ENCODE data around the gene MEIKIN. TPM values are rescaled to one million over a fixed set of nuclear protein-coding genes. Genes with fewer than 3 reads are reported as not detected.

MEIKIN gene
- total RNA-seq, 3 donors from 2014 or later (not counting 1 experiment from before 2014, with no cell fraction given): 1.1 TPM; not detected in 2

- no peak for DNase-seq
- peaks cover 8 to 15% of the 10 kb centered on the region in 2 donors for H3K4me1 Mint-ChIP-seq
- no peak overlapping the region for H3K27ac ChIP-seq (ENCODE audit: low read length)
- H3K27me3 ChIP-seq (ENCODE audit: control insufficient read depth, insufficient read depth, low read length): no peaks in the 10 kb centered on the region
- no peaks in the 10 kb centered on the region for H3K9me3 Mint-ChIP-seq
- no peak overlapping the region for H3K27ac Mint-ChIP-seq
- no peak overlapping the region for H3K4me3 Mint-ChIP-seq
- no peaks in the 10 kb centered on the region for H3K9me3 ChIP-seq (ENCODE audit: control insufficient read depth, insufficient read depth, low read length)
- TF ChIP-seq, protein P1, sequence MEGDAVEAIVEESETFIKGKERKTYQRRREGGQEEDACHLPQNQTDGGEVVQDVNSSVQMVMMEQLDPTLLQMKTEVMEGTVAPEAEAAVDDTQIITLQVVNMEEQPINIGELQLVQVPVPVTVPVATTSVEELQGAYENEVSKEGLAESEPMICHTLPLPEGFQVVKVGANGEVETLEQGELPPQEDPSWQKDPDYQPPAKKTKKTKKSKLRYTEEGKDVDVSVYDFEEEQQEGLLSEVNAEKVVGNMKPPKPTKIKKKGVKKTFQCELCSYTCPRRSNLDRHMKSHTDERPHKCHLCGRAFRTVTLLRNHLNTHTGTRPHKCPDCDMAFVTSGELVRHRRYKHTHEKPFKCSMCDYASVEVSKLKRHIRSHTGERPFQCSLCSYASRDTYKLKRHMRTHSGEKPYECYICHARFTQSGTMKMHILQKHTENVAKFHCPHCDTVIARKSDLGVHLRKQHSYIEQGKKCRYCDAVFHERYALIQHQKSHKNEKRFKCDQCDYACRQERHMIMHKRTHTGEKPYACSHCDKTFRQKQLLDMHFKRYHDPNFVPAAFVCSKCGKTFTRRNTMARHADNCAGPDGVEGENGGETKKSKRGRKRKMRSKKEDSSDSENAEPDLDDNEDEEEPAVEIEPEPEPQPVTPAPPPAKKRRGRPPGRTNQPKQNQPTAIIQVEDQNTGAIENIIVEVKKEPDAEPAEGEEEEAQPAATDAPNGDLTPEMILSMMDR (IDR thresholded peaks at IDR 0.05): no peak
- H3K36me3 Mint-ChIP-seq: no peaks in the 10 kb centered on the region
- WGBS (ENCODE audit: insufficient coverage): 96% methylated on average over 6 of the region's 6 CpGs
- peaks cover 11 to 12% of the 10 kb centered on the region in 2 donors for H3K27me3 Mint-ChIP-seq (ENCODE audit: low read depth in 2 of 2)
- no peak for ATAC-seq
- H3K36me3 ChIP-seq (ENCODE audit: control insufficient read depth, insufficient read depth, low read length): no peaks in the 10 kb centered on the region
- intact Hi-C loops (cut with micrococcal nuclease): no loop called here
- no peak overlapping the region for H3K4me3 ChIP-seq (ENCODE audit: low read length)
- peaks cover 19% of the 10 kb centered on the region for H3K4me1 ChIP-seq (ENCODE audit: control insufficient read depth, insufficient read depth, low read length)
Measured at GRCh38 chr5:131976414-131977211, 31.1 kb upstream of the MEIKIN start.

- Histone ChIP-seq H3K27me3 (ENCODE audit: control insufficient read depth, insufficient read depth, low read length) (no peaks in the 10 kb centered on the region), H3K9me3 (ENCODE audit: control insufficient read depth, insufficient read depth, low read length) (no peaks in the 10 kb centered on the region), H3K36me3 (ENCODE audit: control insufficient read depth, insufficient read depth, low read length) (no peaks in the 10 kb centered on the region), H3K4me3 (ENCODE audit: low read length) (no peak overlapping the region), H3K27ac (ENCODE audit: low read length) (peak overlapping the region; percentile 20), H3K4me1 (ENCODE audit: control insufficient read depth, insufficient read depth, low read length) (peaks cover 19% of the 10 kb centered on the region)
- ATAC-seq (no peak), DNase-seq (peak in 1 of 2 donors; percentile 60)
- H3K4me1 Mint-ChIP-seq: peaks cover 8 to 15% of the 10 kb centered on the region in 2 donors
- H3K27ac Mint-ChIP-seq: peak overlapping the region in 1 of 2 donors; percentile 57
- H3K4me3 Mint-ChIP-seq: peak overlapping the region; percentile 56
- 72% methylated on average over 12 of the region's 12 CpGs for WGBS (ENCODE audit: insufficient coverage)
- H3K9me3 Mint-ChIP-seq: no peaks in the 10 kb centered on the region
- H3K27me3 Mint-ChIP-seq (ENCODE audit: low read depth in 2 of 2): peaks cover 0 to 4% of the 10 kb centered on the region in 2 donors
- TF ChIP-seq, protein P1 (IDR thresholded peaks at IDR 0.05): no peak
- no peaks in the 10 kb centered on the region for H3K36me3 Mint-ChIP-seq
- intact Hi-C loops (cut with micrococcal nuclease): no loop called here
Measured at GRCh38 chr5:131974956-131975726, 29.7 kb upstream of the MEIKIN start.

GRCh38 chr5:131974622-131974955 lies 29.1 kb upstream of the MEIKIN start:
- 90% methylated on average over 5 of the region's 5 CpGs for WGBS (ENCODE audit: insufficient coverage)
- H3K4me1 ChIP-seq (ENCODE audit: control insufficient read depth, insufficient read depth, low read length): peaks cover 19% of the 10 kb centered on the region
- H3K36me3 Mint-ChIP-seq: no peaks in the 10 kb centered on the region
- peak overlapping the region in 1 of 2 donors; percentile 57 for H3K27ac Mint-ChIP-seq
- ATAC-seq: no peak
- no peaks in the 10 kb centered on the region for H3K9me3 ChIP-seq (ENCODE audit: control insufficient read depth, insufficient read depth, low read length)
- H3K36me3 ChIP-seq (ENCODE audit: control insufficient read depth, insufficient read depth, low read length): no peaks in the 10 kb centered on the region
- H3K4me3 ChIP-seq (ENCODE audit: low read length): no peak overlapping the region
- DNase-seq: no peak
- H3K27me3 ChIP-seq (ENCODE audit: control insufficient read depth, insufficient read depth, low read length): no peaks in the 10 kb centered on the region
- H3K9me3 Mint-ChIP-seq: no peaks in the 10 kb centered on the region
- H3K4me3 Mint-ChIP-seq: peak overlapping the region; percentile 56
- peaks cover 8 to 15% of the 10 kb centered on the region in 2 donors for H3K4me1 Mint-ChIP-seq
- TF ChIP-seq, protein P1 (IDR thresholded peaks at IDR 0.05): no peak
- H3K27ac ChIP-seq (ENCODE audit: low read length): peak overlapping the region; percentile 20
- intact Hi-C loops (cut with micrococcal nuclease): no loop called here
- peaks cover 0 to 4% of the 10 kb centered on the region in 2 donors for H3K27me3 Mint-ChIP-seq (ENCODE audit: low read depth in 2 of 2)
